AG09319 (cell line): ENCODE measurements around the gene LPIN3.

Experiments used
- DNase-seq: peaks from one replicate; pipeline ENCODE4 v3.0.0-alpha.2; 2010; ENCODE audit warnings: low read depth; ENCODE audit errors: extremely low read depth
- CTCF ChIP-seq: IDR thresholded peaks from 2 replicates; pipeline ENCODE4 v1.5.1; 2011; ENCODE audit warnings: low read depth, mild to moderate bottlenecking, inconsistent platforms, low read length, moderate library complexity

LPIN3 gene

GRCh38 chr20:41350408-41350962 is 9.9 kb downstream of the LPIN3 start:
- no peak for DNase-seq
- no peak for TF ChIP-seq CTCF

GRCh38 chr20:41352106-41352505 is 11.5 kb downstream of the LPIN3 start:
- DNase-seq, result no peak
- TF ChIP-seq CTCF, result no peak

- DNase-seq, result no peak
- TF ChIP-seq CTCF, result no peak
Measured at GRCh38 chr20:41352666-41353065, 12.0 kb downstream of the LPIN3 start.

GRCh38 chr20:41353530-41353929 is 12.9 kb downstream of the LPIN3 start:
- no peak for TF ChIP-seq CTCF
- no peak for DNase-seq

GRCh38 chr20:41355192-41355591 is 14.6 kb downstream of the LPIN3 start:
- DNase-seq, result no peak
- no peak for TF ChIP-seq CTCF

- TF ChIP-seq CTCF, result no peak
- DNase-seq, result no peak
Measured at GRCh38 chr20:41355598-41356203, 15.1 kb downstream of the LPIN3 start.

- no peak for TF ChIP-seq CTCF
- DNase-seq, result no peak
Measured at GRCh38 chr20:41356951-41357350, 16.3 kb downstream of the LPIN3 start.
